HepG2 (cell line): ENCODE data around the gene OGA. TPM values are rescaled to one million over a fixed set of nuclear protein-coding genes. Genes with fewer than 3 reads are reported as not detected.

Experiments used
- ATAC-seq: fragments of 200-7000 bp; cut with Tn5 transposase; 3 replicates; pipeline ENCODE4 v1.9.1; 2020; ENCODE audit warnings: mild to moderate bottlenecking, moderate library complexity
- BruUV-seq: library from RNA; stranded (reverse); fragments of 400-500 nt; replicated peaks from 2 replicates; lab custom pipeline; 2021; lab: Mats Ljungman, UMichigan
- CTCF ChIA-PET: fragments of 300-600 bp; formaldehyde crosslinking; extraction: SDS; loops from one replicate; lab custom pipeline; 2021; ENCODE audit warnings: low total read pairs, inconsistent platforms, low intra/inter-chr PET ratio; lab: Yijun Ruan, JAX
- POLR2A ChIA-PET: fragments of 350-600 bp; sonication (Branson Sonifier 250); formaldehyde crosslinking; loops from one replicate; lab custom pipeline; 2020; ENCODE audit warnings: antibody characterized with exemption, inconsistent platforms; lab: Yijun Ruan, JAX
- DNase-seq: peaks from one replicate; pipeline ENCODE4 v3.0.0-alpha.2; 2015; ENCODE audit warnings: low spot score
- FAIRE-seq: peaks from 3 replicates; lab custom pipeline; 2011; peaks lifted over from hg19 to GRCh38; lab: Jason Lieb, UNC
- H2AFZ ChIP-seq: one replicate; pipeline ENCODE4 v1.6.1; 2011; ENCODE audit warnings: low read length, inconsistent platforms
- H3K27ac ChIP-seq: fragments of 300-600 bp; 3 replicates; pipeline ENCODE4 v1.8.0; 2011; ENCODE audit warnings: mixed run types, mild to moderate bottlenecking, mixed read lengths, low read length, inconsistent platforms; ENCODE audit not compliant: insufficient read depth; ENCODE audit errors: extremely low read length
- H3K27me3 ChIP-seq, 2 experiments: fragments of 200-600 bp in 1 of 2; 2 replicates in 1 of 2; 3 replicates in 1 of 2; pipeline versions ENCODE4 v1.6.0 to v1.8.0; 2011; ENCODE audit warnings: low read length in 2 of 2, mild to moderate bottlenecking in 2 of 2, moderate library complexity in 2 of 2, inconsistent platforms in 1 of 2; ENCODE audit not compliant: insufficient read depth in 2 of 2, control insufficient read depth in 1 of 2
- H3K36me3 ChIP-seq, 2 experiments: fragments of 200-600 bp in 1 of 2; replicated peaks in 1 of 2; 2 replicates in 1 of 2; 3 replicates in 1 of 2; pipeline versions ENCODE4 v1.5.1 to v1.8.0; 2011; ENCODE audit warnings: low read length in 2 of 2, inconsistent platforms in 1 of 2; ENCODE audit not compliant: insufficient read depth in 2 of 2, control insufficient read depth in 1 of 2
- H3K4me1 ChIP-seq: 2 replicates; pipeline ENCODE4 v1.5.1; 2012; ENCODE audit warnings: low read length, inconsistent platforms; ENCODE audit not compliant: insufficient read depth
- H3K4me2 ChIP-seq: 2 replicates; pipeline ENCODE4 v1.6.0; 2011; ENCODE audit warnings: low read depth, low read length, inconsistent platforms
- H3K4me3 ChIP-seq, 3 experiments: fragments of 200-600 bp in 1 of 3; sonication (generic), shearing (Covaris generic) in 1 of 3; replicated peaks in 1 of 3; 2 replicates each; pipeline ENCODE4 v1.5.1; 2011 to 2016; ENCODE audit warnings: low read length in 3 of 3, inconsistent platforms in 2 of 3, low read depth in 2 of 3, mild to moderate bottlenecking in 2 of 3, control low read depth in 1 of 3, mixed read lengths in 1 of 3; ENCODE audit not compliant: insufficient read depth in 1 of 3
- H3K79me2 ChIP-seq: one replicate; pipeline ENCODE4 v1.6.1; 2011; ENCODE audit warnings: low read length, inconsistent platforms; ENCODE audit not compliant: insufficient read depth
- H3K9ac ChIP-seq: 2 replicates; pipeline ENCODE4 v1.6.0; 2011; ENCODE audit warnings: mild to moderate bottlenecking, low read depth, low read length, inconsistent platforms; ENCODE audit not compliant: insufficient read depth
- H3K9me3 ChIP-seq: 2 replicates; pipeline ENCODE4 v1.5.1; 2012; ENCODE audit warnings: mild to moderate bottlenecking, low read length
- H4K20me1 ChIP-seq: 2 replicates; pipeline ENCODE4 v1.6.0; 2011; ENCODE audit warnings: inconsistent platforms, mild to moderate bottlenecking, low read length, moderate library complexity; ENCODE audit not compliant: insufficient read depth
- GLI4 ChIP-seq: sonication (generic); formaldehyde crosslinking; IDR thresholded peaks from 2 replicates; pipeline ENCODE4 v1.5.1; 2020; ENCODE audit warnings: missing genetic modification reagents, mild to moderate bottlenecking, moderate library complexity, borderline replicate concordance
- MXI1 ChIP-seq: IDR thresholded peaks from 3 replicates; pipeline ENCODE4 v1.6.1; 2012; ENCODE audit warnings: low read depth, low read length, inconsistent platforms, borderline replicate concordance
- NPAS2 ChIP-seq: sonication (generic); formaldehyde crosslinking; IDR thresholded peaks from 2 replicates; pipeline ENCODE4 v1.8.0; 2022; ENCODE audit warnings: mild to moderate bottlenecking, missing genetic modification reagents, borderline replicate concordance
- REPIN1 ChIP-seq: sonication (generic); formaldehyde crosslinking; IDR thresholded peaks from 2 replicates; pipeline ENCODE4 v1.8.0; 2022; ENCODE audit warnings: missing genetic modification reagents, low read depth, mild to moderate bottlenecking, borderline replicate concordance
- TMF1 ChIP-seq: sonication (generic); formaldehyde crosslinking; IDR thresholded peaks from 2 replicates; pipeline ENCODE4 v1.8.1; 2022; ENCODE audit warnings: low read depth, missing genetic modification reagents
- ZKSCAN8 ChIP-seq: IDR thresholded peaks from 2 replicates; pipeline ENCODE4 v1.6.1; 2016; ENCODE audit warnings: borderline replicate concordance, missing genetic modification reagents, missing compliant biosample characterization
- ZMYM2 ChIP-seq: sonication (generic); formaldehyde crosslinking; IDR thresholded peaks from 2 replicates; pipeline ENCODE4 v1.8.0; 2022; ENCODE audit warnings: mild to moderate bottlenecking, missing genetic modification reagents
- ZNF138 ChIP-seq: sonication (generic); formaldehyde crosslinking; IDR thresholded peaks from 2 replicates; pipeline ENCODE4 v1.5.0; 2020; ENCODE audit warnings: mild to moderate bottlenecking, low read depth, missing genetic modification reagents
- ZNF747 ChIP-seq: sonication (generic); formaldehyde crosslinking; IDR thresholded peaks from 2 replicates; pipeline ENCODE4 v1.8.1; 2023; ENCODE audit warnings: missing genetic modification reagents, mild to moderate bottlenecking, borderline replicate concordance
- WGBS: methylation state at CpG from one replicate; pipeline ENCODE4 v1.1.6; 2017; ENCODE audit warnings: low lambda C conversion rate; 5-methylcytosine and 5-hydroxymethylcytosine counted together
- in situ Hi-C: cut with HindIII; loops from 2 replicates; pipeline ENCODE4 v1.10.0; 2017; ENCODE audit warnings: low pct_unique_long_range_greater_than_20kb; ENCODE audit not compliant: extremely low pct_ligation_motif_present
- intact Hi-C: fragments of 100-400 bp; cut with micrococcal nuclease; formaldehyde crosslinking; loops from one replicate; pipeline ENCODE4 v1.10.0; 2022; ENCODE audit not compliant: unreplicated experiment
- polyA plus RNA-seq, 8 experiments: library from polyadenylated mRNA; depleted of rRNA in 3 of 8; stranded (reverse) in 7 of 8; unstranded in 1 of 8; fragments of >200 nt; fragmentation: Illumina TruSeq in 4 of 8; extraction: Trizol in 4 of 8; gene quantifications; 2 replicates each; pipeline versions ENCODE4 v1.2.1 to v1.2.3, GENCODE V29; 2011 to 2016; ENCODE audit warnings: low read depth in 4 of 8, missing spikeins in 1 of 8, mixed read lengths in 1 of 8; ENCODE audit not compliant: insufficient read depth in 1 of 8
- total RNA-seq, 5 experiments: library from RNA; depleted of rRNA; stranded (reverse); fragments of >200 nt; fragmentation: Illumina TruSeq; extraction: Trizol; gene quantifications; 2 replicates each; pipeline ENCODE4 v1.2.3, GENCODE V29; 2016; ENCODE audit warnings: low read depth in 1 of 5
- TF ChIP-seq, protein P1 (sequence below): sonication (generic); formaldehyde crosslinking; IDR thresholded peaks from 2 replicates; pipeline ENCODE4 v1.4.0; 2020; ENCODE audit warnings: low read depth, missing genetic modification reagents

OGA gene
- total and polyA plus RNA-seq, 2 of the 13 experiments (the other 11 are each of a cell fraction or from before 2014, with no cell fraction given), result 33.2 to 39.8 TPM

DNA sequence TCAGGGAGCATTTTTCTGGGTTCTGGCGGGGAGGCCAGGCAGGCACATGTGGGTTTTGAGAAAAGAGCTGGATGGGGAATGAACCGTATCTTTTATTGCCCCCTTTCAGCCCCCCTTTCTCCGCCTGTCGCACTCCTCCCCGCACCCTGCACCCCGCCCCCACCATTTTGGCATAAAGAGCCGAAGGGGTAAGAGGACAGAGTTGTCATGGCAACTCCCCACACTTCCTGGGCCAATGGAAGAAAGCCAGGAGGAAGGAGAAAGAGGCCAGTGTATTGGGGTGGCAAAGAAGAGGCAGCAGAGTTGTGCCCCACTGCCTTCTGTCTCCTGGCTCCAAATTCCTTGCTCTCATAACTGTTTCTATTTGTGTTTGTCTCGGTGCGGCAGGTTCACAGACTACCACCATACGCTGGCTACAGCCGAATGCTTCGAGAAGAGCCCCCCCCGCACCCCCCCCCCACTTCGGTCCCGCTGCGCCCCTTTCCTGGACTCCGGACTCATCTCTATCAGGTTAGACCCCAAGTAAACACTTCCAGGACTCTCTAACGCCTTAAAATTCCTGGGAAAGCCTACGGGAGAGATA, 21.9 kb upstream of the OGA start:
- ATAC-seq, result no peak
- TF ChIP-seq MXI1 (0 out of 3 replicates have a peak, but pooled peaks have one; percentile 4), ZNF747 (CRISPR knock-in tag) (no peak)
- peaks cover 16% of the 10 kb centered on the region; the same call in 1 of the 2 replicates for H4K20me1 ChIP-seq
- POLR2A ChIA-PET, result interaction anchor here (1.5 to 2.1 kb wide), 2 partner anchors 22 to 170 kb away, joined by 5 to 17 read pairs; partner anchors contain the start of gene OGA
- H3K36me3 ChIP-seq, result 0 out of 5 replicates have a peak, but pooled peaks cover 0 to under 1% of the 10 kb centered on the region in 2 experiments
- H3K4me1 ChIP-seq, result peaks cover 33% of the 10 kb centered on the region
- H3K27me3 ChIP-seq, result no peaks in the 10 kb centered on the region
- BruUV-seq, result no TSS peak
- H3K79me2 ChIP-seq, result no peaks in the 10 kb centered on the region
- peak overlapping the region in 2 of 3 experiments; percentile 46 to 49; a peak in 2 of 6 replicates for H3K4me3 ChIP-seq
- CTCF ChIA-PET, result interaction anchor here (0.9 to 1.8 kb wide), 3 partner anchors 170 to 233 kb away, joined by 3 to 10 read pairs (median 5); no protein-coding TSS in a partner anchor
- 42% methylated on average over 19 of the region's 19 CpGs for WGBS
- H3K9me3 ChIP-seq, result no peaks in the 10 kb centered on the region
- H2AFZ ChIP-seq, result no peak overlapping the region
- H3K4me2 ChIP-seq, result peak overlapping the region; percentile 72
- no peak overlapping the region for H3K9ac ChIP-seq
- intact Hi-C loops (loop anchor here (1.0 kb wide), 1 partner anchor 169 kb away; no protein-coding TSS in a partner anchor), in situ Hi-C loops (loop anchor here (5.0 kb wide), 1 partner anchor 172 kb away; no protein-coding TSS in a partner anchor)
- FAIRE-seq, result no peak
- H3K27ac ChIP-seq, result no peak overlapping the region
- DNase-seq, result no peak

DNA sequence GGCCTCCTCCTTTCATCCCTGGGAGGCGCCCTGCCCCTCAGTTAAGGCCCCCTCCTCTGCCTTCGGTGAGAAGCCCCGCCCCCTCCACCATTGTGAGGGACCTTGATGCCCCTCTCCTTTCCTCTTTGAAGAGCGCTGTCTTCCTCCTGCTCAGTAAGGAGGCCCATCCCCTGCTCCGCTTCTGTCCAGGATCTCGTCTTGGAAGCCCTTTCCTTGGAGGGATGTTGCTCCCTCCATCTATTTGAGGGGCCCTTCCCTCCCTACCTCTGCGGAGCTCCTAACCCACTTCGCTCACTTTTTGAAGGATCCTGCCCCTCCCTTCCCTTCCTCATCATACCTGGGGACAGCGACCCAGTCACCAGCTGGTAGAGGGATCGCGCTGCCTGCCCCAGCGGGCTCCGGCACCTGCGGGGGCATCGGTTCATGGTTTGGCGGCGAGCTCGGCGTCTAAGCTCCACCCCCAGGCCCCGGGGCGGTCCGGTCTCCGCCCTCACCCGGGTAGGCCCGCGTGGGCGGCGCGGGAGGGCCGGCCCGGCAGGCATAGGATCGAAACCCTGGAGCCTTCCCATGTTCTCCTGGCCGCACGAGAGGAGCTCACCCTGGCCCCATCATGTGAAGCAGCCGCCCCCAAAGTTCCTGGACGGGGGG, 21.3 kb upstream of the OGA start:
- no TSS peak for BruUV-seq
- Histone ChIP-seq H3K36me3 (no peaks in the 10 kb centered on the region), H2AFZ (no peak overlapping the region), H3K4me3 (no peak overlapping the region), H3K27ac (no peak overlapping the region), H3K4me2 (peak overlapping the region; percentile 46), H3K9ac (no peak overlapping the region), H3K27me3 (no peaks in the 10 kb centered on the region), H3K79me2 (no peaks in the 10 kb centered on the region), H3K4me1 (peaks cover 33% of the 10 kb centered on the region), H4K20me1 (peaks cover 16% of the 10 kb centered on the region; the same call in 1 of the 2 replicates), H3K9me3 (no peaks in the 10 kb centered on the region)
- intact Hi-C loops (loop anchor here (1.0 kb wide), 1 partner anchor 170 kb away; no protein-coding TSS in a partner anchor), in situ Hi-C loops (loop anchor here (5.0 kb wide), 1 partner anchor 173 kb away; no protein-coding TSS in a partner anchor)
- 80% methylated on average over 28 of the region's 36 CpGs for WGBS
- no peak for FAIRE-seq
- CTCF ChIA-PET, result no interaction called here
- peak; percentile 6; the same call in 1 of the 3 replicates for ATAC-seq
- no peak for DNase-seq
- POLR2A ChIA-PET, result interaction anchor here (1.5 kb wide), 1 partner anchor 170 kb away, joined by 5 read pairs; no protein-coding TSS in a partner anchor
- TF ChIP-seq ZMYM2 (no peak), ZNF138 (CRISPR knock-in tag) (no peak), GLI4 (CRISPR knock-in tag) (no peak), NPAS2 (CRISPR knock-in tag) (no peak), TMF1 (CRISPR knock-in tag) (no peak), REPIN1 (CRISPR knock-in tag) (no peak), ZKSCAN8 (CRISPR knock-in tag) (no peak)
- TF ChIP-seq, protein P1, sequence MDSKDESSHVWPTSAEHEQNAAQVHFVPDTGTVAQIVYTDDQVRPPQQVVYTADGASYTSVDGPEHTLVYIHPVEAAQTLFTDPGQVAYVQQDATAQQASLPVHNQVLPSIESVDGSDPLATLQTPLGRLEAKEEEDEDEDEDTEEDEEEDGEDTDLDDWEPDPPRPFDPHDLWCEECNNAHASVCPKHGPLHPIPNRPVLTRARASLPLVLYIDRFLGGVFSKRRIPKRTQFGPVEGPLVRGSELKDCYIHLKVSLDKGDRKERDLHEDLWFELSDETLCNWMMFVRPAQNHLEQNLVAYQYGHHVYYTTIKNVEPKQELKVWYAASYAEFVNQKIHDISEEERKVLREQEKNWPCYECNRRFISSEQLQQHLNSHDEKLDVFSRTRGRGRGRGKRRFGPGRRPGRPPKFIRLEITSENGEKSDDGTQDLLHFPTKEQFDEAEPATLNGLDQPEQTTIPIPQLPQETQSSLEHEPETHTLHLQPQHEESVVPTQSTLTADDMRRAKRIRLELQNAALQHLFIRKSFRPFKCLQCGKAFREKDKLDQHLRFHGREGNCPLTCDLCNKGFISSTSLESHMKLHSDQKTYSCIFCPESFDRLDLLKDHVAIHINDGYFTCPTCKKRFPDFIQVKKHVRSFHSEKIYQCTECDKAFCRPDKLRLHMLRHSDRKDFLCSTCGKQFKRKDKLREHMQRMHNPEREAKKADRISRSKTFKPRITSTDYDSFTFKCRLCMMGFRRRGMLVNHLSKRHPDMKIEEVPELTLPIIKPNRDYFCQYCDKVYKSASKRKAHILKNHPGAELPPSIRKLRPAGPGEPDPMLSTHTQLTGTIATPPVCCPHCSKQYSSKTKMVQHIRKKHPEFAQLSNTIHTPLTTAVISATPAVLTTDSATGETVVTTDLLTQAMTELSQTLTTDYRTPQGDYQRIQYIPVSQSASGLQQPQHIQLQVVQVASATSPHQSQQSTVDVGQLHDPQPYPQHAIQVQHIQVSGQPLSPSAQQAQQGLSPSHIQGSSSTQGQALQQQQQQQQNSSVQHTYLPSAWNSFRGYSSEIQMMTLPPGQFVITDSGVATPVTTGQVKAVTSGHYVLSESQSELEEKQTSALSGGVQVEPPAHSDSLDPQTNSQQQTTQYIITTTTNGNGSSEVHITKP (CRISPR knock-in tag), result no peak
